NCI-H748 (cell line): Measurements from ENCODE around the gene MYLK4.

Experiments used
- DNase-seq: peaks from one replicate; lab custom pipeline; 2025; ENCODE audit not compliant: unreplicated experiment; lab: John Stamatoyannopoulos, UW

MYLK4 gene

DNA sequence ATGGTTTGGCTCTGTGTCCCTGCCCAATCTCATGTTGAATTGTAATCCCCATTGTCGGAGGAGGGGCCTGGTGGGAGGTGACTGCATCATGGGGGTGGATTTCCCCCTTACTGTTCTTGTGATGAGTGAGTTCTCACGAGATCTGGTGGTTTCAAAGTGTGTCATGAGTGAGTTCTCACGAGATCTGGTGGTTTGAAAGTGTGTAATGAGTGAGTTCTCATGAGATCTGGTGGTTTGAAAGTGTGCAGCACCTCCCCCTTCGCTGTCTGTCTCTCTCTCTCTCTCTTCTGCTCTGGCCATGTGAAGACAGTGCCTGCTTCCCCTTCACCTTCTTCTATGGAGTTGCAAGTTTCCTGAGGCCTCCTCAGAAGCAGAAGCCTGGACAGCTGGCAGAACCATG is 87.6 kb downstream of the MYLK4 start:
- no peak for DNase-seq

DNA sequence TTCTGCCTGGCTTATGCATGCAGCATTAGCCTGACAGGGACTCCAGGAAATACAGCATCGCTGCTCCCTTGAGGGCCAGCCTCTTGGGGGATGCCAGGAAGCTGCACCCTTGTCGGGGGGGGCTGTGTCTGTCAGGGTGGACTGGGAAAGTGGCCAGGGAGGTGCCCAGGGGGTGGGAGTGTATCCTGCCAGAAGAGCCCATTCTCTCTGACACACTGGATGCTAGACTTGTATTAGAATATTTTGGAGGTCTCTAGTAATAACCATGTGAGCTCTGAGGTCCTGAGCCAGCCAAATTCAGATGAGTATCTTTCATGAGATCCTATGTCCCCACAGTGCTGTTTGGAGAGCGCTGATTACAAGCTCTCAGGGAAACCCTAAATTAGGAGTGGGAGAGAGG is 89.1 kb downstream of the MYLK4 start:
- DNase-seq, result no peak

DNA sequence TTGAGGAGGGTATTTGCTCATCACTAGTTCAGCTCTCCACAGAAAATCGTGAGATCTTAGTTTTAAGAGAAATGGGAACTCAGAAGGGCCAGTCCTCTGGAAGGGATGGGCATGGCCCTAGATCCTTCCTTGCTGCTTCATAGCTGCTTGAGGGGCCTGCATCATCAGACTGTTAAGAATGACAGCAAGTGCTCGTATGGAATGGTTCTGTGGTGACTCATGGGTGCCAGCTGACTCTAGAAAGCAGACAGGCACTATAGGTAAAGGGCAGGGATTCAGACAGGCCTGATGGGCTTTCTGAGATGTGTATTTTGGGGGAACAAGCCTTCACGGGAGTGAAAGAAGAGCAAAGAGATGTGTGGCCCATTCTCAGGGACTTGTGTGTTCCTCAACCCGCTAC is 90.8 kb downstream of the MYLK4 start:
- no peak for DNase-seq

DNA sequence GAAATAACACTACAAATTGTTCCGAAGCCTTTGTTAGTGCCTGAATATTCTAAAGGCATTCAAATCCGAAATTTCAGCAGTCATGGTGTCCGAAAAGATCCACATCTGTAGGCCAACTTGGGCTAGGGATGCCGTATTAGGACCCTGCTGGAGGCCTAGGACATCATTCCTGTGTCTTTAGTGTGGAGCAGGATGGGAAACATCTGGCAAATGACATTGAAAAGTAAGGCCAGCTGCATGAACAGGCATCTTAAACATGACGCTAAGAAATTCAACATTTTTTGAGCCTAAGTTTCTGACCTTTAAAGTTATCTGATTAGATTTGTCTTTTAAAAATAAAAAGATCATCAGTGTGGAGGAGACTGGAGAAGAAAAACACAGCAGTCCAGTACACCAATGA is 91.3 kb downstream of the MYLK4 start:
- DNase-seq, result no peak

DNA sequence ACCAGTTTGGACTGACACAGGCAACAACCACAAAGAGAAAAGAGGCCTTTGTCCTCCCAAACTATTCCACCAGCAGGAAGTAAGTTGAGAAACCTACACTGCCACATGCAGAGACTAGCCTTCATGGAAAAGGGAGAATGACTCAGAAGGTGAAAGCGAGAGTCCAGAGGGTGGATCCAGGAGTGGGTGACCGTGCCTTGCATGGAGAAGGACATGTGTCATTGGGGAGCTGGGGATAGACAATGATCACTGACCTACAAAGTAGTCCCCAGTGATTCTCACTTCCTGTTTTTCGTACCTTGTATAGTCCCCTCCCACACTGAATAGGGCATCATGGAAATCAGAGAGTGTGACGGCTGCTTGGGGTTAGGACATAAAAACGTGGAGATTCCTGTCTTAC is 91.9 kb downstream of the MYLK4 start:
- no peak for DNase-seq

DNA sequence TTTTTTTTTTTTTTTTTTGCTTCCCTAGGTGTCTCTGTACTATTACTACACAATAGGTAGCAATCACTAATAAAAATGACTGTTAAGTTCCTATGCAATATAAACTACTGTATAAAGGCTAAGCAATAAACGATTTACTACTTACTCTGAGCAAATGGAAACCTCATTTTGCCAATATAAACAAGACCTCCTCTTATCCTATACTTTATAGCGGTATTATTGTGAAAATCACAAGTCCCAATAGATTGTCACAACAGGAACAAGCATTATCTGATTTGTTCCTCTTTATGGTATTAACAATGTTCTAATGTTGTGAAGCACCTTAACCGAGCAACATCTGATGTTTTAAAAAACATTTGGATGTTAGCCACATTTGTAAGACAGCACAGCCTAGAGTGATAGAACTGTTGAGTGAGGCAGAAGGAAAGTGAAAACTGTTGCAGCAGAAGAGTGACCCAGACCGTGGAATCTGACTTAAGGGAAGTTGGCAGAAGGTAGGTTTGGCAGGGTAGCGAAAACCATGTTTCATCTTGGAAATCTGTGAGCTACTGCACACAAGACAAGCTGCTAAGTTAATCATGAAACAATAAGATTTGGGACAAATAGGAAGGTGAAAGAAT is 94.2 kb downstream of the MYLK4 start:
- DNase-seq, result no peak

DNA sequence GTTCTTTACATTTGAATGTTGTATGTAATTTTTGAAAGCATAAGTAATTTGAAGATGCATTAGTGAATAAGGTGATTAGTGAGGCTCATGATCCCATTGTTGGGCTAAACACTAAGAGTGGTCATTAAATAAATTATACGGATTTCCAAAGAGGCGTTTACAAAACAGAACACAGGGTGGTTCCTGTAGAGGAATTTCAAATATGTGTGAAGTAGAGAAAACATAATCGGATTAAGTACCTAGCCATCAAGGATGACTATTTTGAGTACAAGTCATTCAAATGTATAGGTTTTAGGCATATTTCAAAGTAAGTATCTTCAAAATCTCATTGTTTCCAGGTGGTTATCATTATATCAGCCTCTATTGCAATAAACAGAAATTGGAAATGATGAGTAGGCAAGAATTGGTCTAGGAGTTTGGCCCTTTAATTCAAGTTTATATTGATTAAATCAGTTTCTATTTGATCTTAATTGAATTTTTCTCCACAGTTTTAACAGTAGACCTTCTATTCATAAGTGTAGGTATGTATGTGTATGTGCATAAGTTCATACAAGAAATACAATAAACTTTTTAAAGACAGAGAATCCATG is 94.8 kb downstream of the MYLK4 start:
- no peak for DNase-seq

DNA sequence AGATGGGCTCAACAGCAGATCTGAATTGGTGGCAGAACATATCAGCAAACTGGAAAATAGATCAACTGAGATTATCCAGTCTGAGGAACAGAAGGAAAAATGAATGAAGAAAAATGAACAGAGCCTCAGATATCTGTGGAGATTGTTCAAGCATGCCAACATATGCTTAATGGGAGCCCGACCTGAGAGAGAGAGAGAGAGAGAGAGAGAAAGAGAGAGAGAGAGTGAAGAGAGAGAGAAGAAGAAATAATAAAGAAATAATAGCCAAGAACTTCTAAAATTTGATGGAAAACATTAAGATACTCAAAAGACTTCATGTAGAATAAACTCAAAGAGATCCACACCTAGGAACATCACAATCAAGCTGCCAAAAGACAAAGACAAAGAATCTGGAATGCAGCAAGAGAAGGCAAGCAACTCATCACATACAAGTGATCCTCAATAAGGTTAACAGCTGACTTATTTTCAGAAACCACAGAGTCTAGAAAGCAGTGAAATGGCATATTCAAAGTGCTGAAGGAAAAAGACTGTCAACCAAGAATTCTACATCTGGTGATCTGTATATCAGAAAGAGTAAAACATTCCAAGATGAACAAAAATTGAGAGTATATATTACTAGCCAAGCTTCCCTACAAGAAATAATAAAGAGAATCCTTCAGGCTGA is 97.2 kb downstream of the MYLK4 start:
- no peak for DNase-seq

DNA sequence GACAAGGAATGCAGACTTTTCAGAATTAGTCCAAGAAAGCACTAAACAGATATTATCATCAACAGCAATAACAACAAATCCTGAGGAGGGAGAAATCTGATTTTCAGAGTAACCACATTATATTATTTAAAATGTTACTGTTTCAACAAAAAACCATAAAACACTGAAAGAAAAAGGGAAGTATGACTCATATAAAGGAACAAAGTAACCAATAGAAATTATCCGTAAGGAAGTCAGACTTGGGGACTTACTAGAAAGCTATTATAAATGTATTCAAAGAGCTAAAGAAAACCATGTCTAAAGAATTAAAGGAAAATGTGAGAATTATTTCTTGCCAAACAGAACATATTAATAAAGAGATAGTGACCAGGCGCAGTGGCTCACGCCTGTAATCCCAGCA is 98.1 kb downstream of the MYLK4 start:
- no peak for DNase-seq

DNA sequence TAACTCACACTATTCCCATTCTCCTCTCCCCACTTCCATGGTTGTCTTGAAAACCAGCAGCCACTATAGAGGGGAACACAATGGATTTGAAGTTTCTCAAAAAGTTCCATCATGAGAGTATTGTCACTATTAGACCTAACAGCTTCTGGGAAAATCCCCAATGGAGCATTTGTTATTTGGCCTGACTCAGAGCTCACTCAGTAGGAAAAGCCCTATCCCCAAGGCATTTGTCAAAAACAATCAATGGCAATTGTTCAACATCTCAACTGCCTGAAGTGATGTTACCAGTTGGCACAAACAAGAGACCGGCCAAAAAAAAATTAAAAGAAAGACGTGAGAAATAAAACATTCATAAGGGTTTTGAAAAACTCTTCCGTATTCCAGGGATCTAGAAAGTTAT is 98.8 kb downstream of the MYLK4 start:
- DNase-seq, result no peak

DNA sequence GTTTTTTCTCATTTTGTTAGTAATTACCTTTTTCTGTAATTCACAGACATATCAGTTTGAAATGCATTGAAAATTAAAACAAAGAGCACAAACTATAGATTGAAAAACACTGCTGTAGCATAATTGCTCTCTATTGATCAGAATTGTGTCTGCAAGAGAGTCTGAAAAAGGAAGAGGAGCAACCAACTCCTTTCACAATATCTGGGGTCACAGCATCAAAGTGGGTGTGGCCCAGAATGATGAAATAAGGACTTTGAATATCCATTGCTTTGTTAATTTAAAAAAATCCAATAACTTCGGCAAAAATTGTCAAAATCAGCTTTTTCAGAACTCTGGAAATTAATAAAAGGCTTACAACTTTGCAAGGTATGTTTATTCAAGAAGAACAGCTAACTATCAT is 99.2 kb downstream of the MYLK4 start:
- no peak for DNase-seq

DNA sequence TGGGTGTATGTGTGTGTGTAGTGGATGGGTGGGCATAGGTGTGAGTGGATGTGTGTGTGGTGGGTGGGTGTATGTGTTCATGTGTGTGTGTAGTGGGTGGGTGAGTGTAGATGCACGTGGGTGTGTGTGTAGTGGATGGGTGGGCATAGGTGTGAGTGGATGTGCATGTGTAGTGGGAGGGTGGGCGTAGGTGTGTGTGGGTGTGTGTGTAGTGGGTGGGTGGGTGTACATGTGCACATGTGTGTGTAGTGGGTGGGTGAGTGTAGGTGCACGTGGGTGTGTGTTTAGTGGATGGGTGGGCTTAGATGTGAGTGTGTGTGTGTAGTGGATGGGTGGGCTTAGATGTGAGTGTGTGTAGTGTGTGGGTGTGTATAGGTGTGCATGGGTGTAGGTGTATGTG is 104.4 kb downstream of the MYLK4 start:
- no peak for DNase-seq

DNA sequence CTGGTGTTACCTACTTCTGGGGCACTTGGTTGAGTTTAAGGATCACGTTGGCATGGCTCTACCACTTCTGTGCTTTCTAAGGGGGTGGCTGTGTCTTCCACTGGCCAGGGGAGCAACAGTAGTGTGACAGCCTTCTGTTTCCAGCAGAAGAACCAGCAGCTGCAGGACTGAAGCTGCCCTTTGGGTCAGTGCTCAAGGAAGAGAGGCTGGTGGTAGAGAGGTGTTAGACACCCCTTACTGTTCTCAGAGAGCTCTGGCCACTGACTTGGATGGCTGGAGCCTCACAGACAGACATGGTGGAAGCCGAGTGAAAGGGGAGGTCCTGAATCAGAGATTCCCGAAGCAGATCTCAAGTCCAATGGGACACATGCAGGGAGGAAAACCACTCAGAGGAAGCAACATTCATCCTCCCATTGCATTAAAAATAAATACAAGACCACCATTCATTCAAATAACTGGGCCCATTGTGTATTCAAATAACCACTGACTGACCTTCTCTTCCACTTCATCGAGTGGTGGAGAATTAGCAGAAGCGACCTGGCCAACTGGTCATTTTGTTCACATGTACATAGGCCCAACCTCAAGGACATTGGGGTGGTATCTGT is 106.7 kb downstream of the MYLK4 start:
- no peak for DNase-seq

DNA sequence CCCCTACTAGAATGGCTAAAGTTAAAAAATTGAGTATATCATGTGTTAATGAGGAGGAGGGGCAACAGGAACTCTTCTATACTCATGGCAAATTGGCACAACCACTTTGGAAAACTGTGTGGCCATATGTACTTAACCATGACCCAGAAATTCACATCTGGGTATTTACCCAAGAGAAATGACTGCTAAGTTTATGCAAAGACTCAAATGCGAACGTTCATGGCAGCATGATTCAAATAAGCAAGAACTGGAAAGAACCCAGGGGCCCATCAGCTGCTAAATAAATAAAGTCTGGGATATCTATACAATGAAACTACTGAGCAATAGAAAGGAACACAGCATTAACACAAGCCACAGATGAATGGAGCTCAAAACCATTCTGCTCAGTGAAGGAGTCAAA is 107.6 kb downstream of the MYLK4 start:
- no peak for DNase-seq

DNA sequence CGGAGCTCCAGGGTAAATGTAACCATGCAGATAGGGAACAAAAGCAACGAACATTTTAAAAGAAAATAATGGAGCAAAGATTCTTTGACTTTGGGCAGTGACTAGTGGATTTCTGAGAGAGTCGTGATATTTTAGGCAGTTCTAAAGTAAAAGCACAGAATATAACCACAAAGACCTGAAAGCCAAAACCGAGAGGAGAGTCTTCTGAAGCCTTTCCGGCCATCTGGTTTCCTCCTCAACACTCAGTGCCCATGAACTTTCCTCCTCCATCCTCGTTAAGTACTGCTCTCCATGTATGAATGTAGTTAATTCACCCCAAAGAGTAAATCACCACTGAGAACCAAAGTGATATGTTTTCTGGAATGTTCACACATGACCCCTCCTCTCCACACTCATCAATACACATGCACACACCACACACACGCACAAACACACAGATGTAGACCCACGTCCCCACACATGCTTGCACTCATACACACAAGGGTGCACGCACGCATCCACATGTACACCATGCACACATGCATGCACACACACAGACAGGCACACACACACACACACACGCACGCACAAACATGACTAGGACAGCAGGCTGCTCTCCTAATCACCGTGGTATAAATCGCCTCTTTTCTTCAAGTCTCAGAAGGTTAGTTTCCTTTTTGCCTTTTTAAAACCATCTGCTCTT is 109.5 kb downstream of the MYLK4 start:
- no peak for DNase-seq

DNA sequence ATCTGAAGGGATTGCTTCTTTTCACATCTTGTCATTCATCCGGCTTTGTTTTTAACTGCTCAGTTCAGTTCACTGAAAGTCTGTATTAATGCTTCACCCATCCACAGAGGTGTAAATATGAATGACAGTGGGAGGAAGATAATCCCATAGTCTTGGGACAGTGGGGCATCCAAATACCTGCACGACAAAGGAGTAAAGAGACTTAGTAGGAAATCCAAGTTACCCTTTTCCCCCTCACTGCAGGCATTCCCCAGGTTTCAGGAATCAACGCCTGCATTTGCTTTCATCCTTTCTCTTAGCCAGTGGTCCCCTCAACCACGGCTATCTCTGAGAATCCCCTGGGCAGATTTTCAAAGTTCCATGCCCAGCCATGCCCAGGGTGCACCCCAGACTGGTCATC is 110.2 kb downstream of the MYLK4 start:
- no peak for DNase-seq

DNA sequence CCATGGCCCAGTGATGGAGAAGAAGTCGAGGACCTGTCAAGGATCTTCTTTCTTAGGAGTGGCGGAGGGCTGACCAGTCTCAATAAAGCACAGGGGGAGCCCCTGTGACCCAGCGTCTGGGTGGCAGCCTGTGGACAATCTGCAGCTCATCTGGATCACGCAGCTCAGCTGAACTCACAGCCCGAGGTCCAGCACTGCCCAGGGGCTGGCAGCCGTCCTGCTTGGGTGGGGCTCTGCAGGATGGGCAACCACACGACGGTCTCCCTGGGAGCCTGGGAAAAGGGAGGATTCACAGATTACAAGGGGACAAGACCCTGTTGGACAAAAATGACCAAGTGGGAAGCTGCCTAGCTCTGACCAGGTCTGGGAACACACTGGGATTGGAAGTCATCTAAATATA is 110.8 kb downstream of the MYLK4 start:
- no peak for DNase-seq

DNA sequence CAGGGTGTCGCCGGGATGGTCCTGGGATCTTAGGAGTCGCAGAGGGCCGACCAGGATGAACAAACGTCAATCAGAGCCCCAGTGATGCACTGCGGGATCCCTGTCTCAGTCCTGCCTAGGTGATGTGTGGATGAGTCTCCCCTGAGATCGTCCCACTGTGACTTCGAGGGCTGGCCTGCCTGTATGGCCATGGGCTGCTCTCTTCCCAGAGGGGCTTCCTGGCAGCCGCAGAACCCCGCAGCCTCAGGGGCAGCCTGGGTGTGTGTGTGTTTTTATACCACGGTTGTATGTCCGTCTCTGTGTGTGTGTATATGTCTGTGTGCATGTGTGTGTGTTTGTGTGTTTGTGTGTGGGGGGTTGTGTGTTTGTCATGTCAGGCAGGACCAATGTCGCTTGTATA is 111.6 kb downstream of the MYLK4 start:
- DNase-seq, result no peak

DNA sequence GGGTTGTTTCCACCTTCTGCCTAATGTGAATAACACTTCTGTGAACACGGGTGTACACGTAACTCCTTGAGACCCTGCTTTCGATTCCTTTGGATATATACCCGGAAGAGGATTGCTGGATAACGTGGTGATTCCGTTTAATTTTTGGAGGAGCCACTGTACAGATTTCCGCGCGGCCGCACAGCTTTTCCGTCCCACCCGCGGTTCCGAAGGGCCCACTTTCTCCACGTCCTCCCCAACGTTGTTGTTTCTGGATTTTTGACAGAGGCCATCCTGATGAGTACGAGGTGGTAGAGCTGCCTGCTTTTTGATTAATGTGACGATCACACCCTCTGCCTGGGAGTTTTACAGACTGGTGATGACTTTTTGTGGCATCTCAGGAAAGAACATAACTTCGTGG is 114.0 kb downstream of the MYLK4 start:
- no peak for DNase-seq

DNA sequence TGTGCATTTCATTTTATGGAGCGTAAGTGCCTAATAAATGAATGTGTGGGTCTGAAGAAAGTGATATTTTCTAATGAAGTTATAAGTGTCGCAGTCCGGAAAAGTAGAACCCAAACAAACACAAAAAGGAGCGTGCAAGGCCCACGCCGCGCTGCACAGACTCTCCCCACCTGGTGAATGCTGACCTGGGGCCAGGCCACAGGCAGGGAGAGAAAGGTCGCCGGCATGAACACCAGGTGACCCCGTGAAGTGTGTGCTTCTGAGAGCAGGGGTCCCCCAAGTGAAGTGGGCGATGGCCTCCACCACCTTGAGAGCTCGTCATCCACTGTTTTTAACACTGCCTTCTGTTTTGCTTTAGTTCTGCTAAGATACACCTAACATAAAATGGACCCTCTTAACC is 114.8 kb downstream of the MYLK4 start:
- no peak for DNase-seq

DNA sequence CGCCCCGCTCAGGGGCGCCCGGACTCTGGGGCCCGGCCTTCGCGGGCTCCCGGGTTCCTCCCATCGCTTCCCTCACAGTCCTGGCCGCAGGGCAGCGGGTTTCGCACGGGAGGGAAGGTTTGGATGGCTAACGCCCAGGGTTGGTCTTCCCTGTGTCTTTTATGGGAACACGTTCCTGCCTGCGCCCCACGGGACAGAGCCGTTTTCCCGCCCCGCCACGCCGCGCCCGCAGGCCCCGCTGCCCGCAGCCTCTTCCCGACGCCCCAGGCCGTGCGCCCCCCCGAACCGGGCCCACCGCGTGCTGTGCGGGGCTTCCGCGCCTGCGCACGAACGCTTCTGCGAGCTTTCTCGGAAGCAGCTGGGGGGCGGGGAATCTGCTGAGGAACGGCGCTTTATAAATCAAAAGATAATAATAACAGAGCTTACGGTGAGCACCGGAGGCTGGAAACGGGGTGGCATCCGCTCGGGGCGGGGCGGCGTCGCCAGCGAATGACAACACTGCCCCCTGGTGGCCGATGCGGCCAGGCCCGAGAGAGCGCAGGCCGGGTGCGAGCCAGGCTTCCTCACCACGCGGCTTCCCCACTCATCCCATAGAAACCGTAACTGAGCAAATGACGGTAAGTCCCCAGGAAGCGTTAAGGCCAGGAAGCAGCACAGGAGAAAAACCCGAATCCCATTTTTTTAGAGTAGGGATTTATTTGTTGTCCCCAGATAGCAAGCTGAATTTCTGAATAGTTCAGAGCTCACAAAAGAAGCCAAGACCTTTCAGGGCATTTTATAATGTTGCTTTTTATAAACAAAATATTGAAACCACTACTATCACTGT is 116.4 kb downstream of the MYLK4 start:
- DNase-seq, result peak; percentile 91
